GM12801 (cell line): ENCODE data around the gene HLA-C.

ENCODE experiments used
- TF ChIP-seq, protein P1 (sequence below): IDR thresholded peaks from one replicate; pipeline ENCODE4 v1.5.1; 2011; ENCODE audit warnings: control low read depth; ENCODE audit not compliant: insufficient read length; ENCODE audit errors: extremely low read depth

HLA-C gene

DNA sequence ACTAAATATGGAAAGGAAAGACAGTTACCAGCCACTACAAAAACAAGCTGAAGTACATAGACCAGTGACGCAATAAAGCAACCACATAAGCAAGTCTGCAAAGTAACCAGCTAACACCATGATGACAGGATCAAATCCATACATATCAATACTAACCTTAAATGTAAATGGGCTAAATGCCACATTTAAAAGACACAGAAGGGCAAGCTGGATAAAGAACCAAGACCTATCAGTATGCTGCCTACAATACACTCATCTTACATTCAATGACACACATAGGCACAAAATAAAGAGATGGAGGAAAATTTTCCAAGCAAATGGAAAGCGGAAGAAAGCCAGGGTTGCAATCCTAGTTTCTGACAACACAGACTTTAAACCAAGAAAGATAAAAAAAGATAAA, 24.1 kb downstream of the HLA-C start:
- TF ChIP-seq, protein P1, sequence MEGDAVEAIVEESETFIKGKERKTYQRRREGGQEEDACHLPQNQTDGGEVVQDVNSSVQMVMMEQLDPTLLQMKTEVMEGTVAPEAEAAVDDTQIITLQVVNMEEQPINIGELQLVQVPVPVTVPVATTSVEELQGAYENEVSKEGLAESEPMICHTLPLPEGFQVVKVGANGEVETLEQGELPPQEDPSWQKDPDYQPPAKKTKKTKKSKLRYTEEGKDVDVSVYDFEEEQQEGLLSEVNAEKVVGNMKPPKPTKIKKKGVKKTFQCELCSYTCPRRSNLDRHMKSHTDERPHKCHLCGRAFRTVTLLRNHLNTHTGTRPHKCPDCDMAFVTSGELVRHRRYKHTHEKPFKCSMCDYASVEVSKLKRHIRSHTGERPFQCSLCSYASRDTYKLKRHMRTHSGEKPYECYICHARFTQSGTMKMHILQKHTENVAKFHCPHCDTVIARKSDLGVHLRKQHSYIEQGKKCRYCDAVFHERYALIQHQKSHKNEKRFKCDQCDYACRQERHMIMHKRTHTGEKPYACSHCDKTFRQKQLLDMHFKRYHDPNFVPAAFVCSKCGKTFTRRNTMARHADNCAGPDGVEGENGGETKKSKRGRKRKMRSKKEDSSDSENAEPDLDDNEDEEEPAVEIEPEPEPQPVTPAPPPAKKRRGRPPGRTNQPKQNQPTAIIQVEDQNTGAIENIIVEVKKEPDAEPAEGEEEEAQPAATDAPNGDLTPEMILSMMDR, result no peak

- TF ChIP-seq, protein P1, result no peak
Measured at GRCh38 chr6:31246051-31246521, 25.8 kb downstream of the HLA-C start.

- TF ChIP-seq, protein P1, result no peak
Measured at GRCh38 chr6:31243508-31243907, 28.4 kb downstream of the HLA-C start.

DNA sequence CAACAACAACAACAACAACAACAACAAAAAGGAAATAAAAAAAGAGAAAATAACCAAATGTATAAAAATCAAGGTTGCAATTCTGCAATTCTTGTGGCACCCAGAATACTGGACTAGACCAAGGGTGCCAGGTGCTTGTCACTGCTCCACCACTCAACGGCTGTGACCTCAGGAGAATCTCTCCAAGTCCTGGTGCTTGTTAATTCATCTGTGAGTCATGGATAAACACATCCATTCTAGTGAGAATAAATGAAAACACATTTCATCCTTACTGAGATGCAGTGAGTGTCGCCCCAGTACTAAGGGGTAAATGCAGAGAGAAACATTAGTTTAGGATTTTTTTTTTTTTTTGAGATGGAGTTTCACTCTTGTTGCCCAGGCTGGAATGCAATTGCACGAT, 32.0 kb downstream of the HLA-C start:
- TF ChIP-seq, protein P1, result no peak

GRCh38 chr6:31228476-31228875, 43.4 kb downstream of the HLA-C start:
- TF ChIP-seq, protein P1, result no peak

DNA sequence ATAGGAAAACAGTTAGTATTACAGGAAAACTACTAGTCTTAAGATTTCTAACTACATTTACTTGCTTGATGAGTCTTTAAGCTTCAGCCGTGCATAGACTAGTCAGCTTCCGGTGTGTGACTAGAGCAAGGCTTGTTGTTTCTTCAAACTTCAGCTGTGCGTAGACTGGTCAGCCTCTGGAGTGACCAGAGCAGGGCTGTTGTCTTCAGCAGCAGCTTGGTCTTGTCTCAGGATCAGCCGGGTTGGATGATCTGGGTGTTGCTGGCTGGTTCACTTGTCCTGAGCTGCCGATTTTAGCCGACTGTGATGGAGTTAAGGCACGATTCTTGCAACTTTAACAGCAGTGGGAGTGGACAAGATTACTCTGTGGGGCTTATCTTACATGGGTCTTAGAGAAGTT, 44.7 kb downstream of the HLA-C start:
- TF ChIP-seq, protein P1, result no peak

- TF ChIP-seq, protein P1, result no peak
Measured at GRCh38 chr6:31225735-31226134, 46.2 kb downstream of the HLA-C start.

DNA sequence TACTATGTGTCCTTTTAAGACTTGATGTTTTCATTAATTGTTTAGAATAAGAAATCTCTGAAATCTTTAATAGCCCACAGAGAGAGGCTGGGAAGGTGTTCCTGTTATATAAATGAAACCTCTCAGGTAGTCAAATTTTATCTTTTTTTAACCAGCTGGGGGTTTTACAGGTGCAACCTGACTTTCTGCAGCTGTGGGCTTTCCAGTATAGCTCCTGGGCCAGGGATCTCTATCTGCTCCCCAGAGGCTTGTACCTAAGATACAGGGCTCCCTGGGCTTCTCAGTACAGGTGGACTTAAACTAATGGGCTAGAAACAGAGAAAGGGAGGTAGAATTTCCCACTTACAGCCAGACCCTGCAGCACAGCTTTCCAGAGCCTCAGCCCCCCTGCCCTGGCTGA, 49.4 kb downstream of the HLA-C start:
- TF ChIP-seq, protein P1, result no peak
